Neuron (in vitro differentiated cells): ENCODE data around the gene MYL5.
"Not testable (repeated sequence)": the region's sequence is repeated elsewhere in the genome, so short reads cannot be mapped to it uniquely, and the experiment has no call there.

Experiments
- H2AFZ ChIP-seq: one replicate; pipeline ENCODE4 v1.6.1; 2013; ENCODE audit warnings: low read depth, mild to moderate bottlenecking, inconsistent platforms, low read length, moderate library complexity
- H3K27me3 ChIP-seq: one replicate; pipeline ENCODE4 v1.6.1; 2013; ENCODE audit warnings: low read length; ENCODE audit not compliant: insufficient read depth
- H3K36me3 ChIP-seq: one replicate; pipeline ENCODE4 v1.6.1; 2013; ENCODE audit warnings: low read length; ENCODE audit not compliant: insufficient read depth
- H3K4me1 ChIP-seq: one replicate; pipeline ENCODE4 v1.6.1; 2013; ENCODE audit warnings: low read length; ENCODE audit not compliant: insufficient read depth
- H3K4me3 ChIP-seq: 2 replicates; pipeline ENCODE4 v1.5.1; 2013; ENCODE audit warnings: mild to moderate bottlenecking, low read length, moderate library complexity
- H3K9me3 ChIP-seq: one replicate; pipeline ENCODE4 v1.6.1; 2013; ENCODE audit warnings: low read length

Gene MYL5

DNA sequence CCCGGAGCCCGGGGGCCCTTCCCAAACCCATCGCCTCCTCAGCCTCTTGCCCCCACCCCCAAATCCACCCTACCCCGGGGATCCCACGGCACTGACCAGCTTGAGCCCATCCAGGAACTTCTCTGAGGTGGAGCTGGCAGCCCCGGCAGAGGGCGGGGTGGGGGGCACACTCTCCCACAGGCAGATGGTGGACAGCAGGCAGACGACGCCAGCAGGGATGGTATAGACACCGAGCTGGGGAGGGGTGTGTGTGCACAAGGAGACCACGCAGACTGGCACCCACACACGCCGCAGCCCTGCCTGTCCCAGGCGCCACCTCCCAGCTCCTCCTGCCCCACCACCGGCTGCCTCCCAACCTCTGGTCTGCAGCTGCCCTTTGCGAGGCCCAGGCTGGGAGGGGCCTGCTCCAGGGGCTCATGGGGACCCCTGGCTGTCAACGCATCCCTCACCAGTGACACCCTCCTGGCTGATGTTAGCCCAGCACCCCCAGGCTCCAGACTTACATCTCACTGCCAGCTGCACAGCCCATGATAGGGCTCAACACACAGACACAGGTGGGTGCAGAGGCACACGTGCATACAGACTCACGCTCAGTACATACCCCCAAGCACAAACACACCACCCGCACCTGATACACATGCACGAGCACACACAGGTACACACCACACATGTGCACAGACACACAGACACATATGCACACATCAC lies 10.4 kb downstream of the MYL5 start:
- H3K36me3 ChIP-seq: no peaks in the 10 kb centered on the region

DNA sequence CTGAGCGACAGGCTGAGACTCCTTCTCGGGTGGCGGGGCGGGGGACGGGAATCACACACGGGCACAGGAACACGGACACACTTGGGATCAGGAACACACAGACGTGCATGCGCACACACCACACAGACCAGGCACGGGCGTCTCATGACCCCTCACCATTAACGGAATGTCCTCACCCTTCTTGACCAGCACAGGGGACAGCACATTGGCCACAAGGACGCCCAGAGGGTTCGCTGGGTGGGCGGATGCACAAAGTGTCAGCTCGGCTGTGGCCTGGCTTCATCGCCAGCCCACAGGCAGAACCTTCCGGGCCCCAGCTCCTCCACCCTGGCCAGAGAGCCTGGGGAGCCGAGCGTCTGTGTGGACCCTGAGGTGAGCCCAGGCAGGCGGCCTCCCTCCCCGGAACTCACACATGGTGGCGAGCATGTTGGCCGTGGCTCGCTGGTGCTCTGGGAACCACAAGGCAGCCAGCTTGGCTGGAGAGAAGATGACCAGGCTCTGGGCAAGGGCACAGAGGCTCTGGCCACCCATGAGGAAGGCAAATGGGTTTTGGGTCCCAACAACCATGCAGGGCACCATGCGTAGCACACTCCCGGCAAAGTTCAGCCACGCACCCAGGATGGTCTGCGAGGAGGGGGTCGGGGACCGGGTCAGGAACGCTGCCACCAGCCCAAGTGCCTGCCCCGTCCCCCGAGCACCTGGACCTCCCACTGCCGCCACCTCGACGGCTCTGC lies 11.5 kb downstream of the MYL5 start:
- H3K4me3 ChIP-seq: no peak overlapping the region
- H3K36me3 ChIP-seq: no peaks in the 10 kb centered on the region
- no peaks in the 10 kb centered on the region for H3K27me3 ChIP-seq
- peaks cover 4% of the 10 kb centered on the region for H3K4me1 ChIP-seq
- H2AFZ ChIP-seq: no peak overlapping the region
- no peaks in the 10 kb centered on the region for H3K9me3 ChIP-seq

More for the DNA sequence above, 10.4 kb downstream of the MYL5 start:
- no peak overlapping the region for H3K4me3 ChIP-seq
- H3K9me3 ChIP-seq: no peaks in the 10 kb centered on the region
- H3K4me1 ChIP-seq: peaks cover 4% of the 10 kb centered on the region
- no peak overlapping the region for H2AFZ ChIP-seq
- no peaks in the 10 kb centered on the region for H3K27me3 ChIP-seq

DNA sequence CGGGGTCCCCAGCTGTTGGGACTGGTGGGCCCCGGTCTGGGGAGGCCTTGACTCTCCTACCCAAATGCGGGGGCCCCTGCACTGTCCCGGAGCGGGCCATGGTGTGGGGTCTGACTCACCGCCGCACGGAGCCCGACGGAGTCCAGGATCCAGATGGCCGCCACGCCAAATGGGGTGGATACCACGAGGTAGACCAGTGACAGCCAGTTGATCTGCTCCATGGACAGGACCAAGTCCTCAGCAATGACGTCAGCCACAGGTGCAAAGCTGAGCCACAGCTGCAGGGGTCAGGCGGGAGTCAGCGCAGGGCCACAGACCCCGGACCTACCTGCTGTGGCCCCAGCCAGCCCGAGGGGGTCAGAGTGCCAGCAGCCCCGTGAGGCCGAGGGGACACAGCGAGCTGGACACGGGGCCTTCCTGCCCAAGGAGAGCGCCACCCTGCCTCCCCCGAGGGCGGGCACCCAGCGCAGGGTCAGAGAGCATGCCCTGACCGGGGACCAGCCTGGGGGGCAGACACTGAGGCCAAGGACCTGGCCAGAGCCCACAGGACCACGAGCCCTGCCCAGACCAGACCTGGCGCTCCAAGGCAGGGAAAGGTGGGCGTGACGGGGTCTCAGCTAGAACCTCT lies 12.2 kb downstream of the MYL5 start:
- Histone ChIP-seq H3K27me3 (no peaks in the 10 kb centered on the region), H3K4me1 (peaks cover 4% of the 10 kb centered on the region), H3K36me3 (no peaks in the 10 kb centered on the region), H2AFZ (no peak overlapping the region), H3K4me3 (no peak overlapping the region), H3K9me3 (no peaks in the 10 kb centered on the region)

- H3K27me3 ChIP-seq: no peaks in the 10 kb centered on the region
- H3K4me3 ChIP-seq: no peak overlapping the region
- H3K4me1 ChIP-seq: peaks cover 4% of the 10 kb centered on the region
- no peaks in the 10 kb centered on the region for H3K9me3 ChIP-seq
- H3K36me3 ChIP-seq: no peaks in the 10 kb centered on the region
- H2AFZ ChIP-seq: no peak overlapping the region
These were observed 13.0 kb downstream of the MYL5 start for GRCh38 chr4:687048-687970.

DNA sequence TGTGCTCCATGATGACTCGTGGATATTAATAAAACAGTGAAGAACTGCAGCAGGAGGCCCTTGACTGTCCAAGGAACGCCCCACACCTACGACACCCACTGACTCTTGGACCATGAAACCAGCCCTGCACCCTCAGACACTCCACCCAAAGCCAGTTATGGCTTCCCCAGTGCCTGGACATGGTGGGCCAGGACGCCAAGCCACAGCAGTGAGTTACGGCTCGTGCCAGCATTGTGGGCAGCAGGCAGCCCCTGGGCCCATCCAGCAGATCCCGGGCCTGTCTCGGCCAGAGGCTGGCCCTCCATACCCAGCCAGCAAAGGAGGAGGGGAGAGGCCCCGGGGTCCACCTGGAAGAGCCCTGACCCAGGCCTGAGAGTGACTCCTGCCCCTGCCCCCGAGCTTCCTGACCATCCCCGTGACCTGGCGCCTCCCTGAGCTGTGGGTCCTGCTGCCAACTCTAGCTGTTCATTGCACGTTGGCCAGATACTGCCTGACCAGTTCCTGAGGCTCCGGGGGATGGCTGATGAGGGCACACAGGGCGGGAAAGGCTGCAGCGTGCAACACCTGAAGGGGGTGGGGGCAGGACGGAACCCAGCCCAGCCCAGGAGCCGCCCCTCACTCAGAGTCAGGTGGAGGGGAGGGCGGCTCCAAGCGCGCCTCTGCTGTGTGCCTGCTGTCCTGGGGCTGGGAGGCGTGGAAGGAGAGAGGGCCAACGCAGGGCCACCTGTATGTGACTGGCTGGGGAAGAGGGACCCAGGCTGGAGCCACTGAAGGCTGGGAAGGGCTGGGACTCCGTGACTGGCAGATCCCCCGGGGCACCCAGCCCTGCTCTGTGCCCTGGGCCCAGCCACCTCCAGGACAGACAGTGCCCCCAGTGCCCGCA lies 13.9 kb downstream of the MYL5 start:
- Histone ChIP-seq H2AFZ (no peak overlapping the region), H3K36me3 (no peaks in the 10 kb centered on the region), H3K4me1 (peaks cover 4% of the 10 kb centered on the region), H3K9me3 (no peaks in the 10 kb centered on the region), H3K4me3 (no peak overlapping the region), H3K27me3 (no peaks in the 10 kb centered on the region)

- Histone ChIP-seq H3K4me1 (no peaks in the 10 kb centered on the region), H3K36me3 (no peaks in the 10 kb centered on the region), H2AFZ (no peak within 1 kb of the TSS), H3K9me3 (no peaks in the 10 kb centered on the region), H3K4me3 (no peak within 1 kb of the TSS), H3K27me3 (no peaks in the 10 kb centered on the region)
These were observed 14.7 kb downstream of the MYL5 start, which contains the start of gene SLC49A3 for GRCh38 chr4:688854-689681. Gene SLC49A3 (minus strand): TSS chr4:689151. CDS start chr4:689127, 24 bp downstream.

- no peak overlapping the region for H3K4me3 ChIP-seq
- no peaks in the 10 kb centered on the region for H3K4me1 ChIP-seq
- H3K9me3 ChIP-seq: no peaks in the 10 kb centered on the region
- no peaks in the 10 kb centered on the region for H3K27me3 ChIP-seq
- H3K36me3 ChIP-seq: no peaks in the 10 kb centered on the region
- H2AFZ ChIP-seq: no peak overlapping the region
These were observed 15.4 kb downstream of the MYL5 start for GRCh38 chr4:689723-690122.

DNA sequence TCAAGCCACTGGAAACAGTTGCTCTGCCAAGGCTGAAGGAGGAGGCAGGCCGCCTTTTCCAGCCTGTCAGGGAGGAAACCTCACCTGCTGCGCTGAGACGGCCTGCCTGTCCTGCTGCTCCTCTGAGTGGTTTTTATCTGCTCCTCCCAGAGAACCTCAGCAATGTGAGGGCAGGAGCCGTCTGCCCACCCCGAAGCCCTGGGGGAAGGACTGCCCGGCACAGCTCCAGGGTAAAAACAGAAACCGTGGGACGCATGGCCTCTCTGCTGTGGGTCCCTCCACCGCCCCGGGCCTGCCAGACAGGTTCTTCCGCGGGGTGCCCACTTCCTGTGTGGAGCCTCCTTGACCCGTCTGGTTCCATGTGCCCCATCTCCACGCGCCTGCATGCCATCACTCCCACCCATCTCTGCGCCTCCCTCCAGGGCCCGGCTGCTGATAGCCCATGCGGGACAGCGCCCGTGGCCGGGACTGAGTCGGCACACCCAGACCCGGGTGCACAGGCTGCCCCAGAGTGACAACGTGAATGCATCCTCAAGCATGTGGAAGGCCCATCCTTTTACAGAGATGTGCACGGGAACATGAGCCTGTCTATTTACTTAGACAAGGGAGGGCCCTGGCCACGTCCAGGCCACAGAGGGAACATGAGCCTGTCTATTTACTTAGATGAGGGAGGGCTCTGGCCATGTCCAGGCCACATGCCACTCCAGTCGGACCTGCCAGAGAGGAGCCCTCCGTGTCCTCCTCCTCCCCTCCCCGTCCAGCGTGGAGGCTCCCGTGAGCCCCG lies 18.6 kb downstream of the MYL5 start:
- Histone ChIP-seq H3K4me1 (no peaks in the 10 kb centered on the region), H2AFZ (no peak overlapping the region), H3K4me3 (no peak overlapping the region), H3K27me3 (no peaks in the 10 kb centered on the region), H3K36me3 (no peaks in the 10 kb centered on the region), H3K9me3 (no peaks in the 10 kb centered on the region)

- H3K4me1 ChIP-seq, H3K36me3 ChIP-seq, H3K4me3 ChIP-seq, H2AFZ ChIP-seq, H3K27me3 ChIP-seq, H3K9me3 ChIP-seq: not testable (repeated sequence)
These were observed 20.1 kb downstream of the MYL5 start for GRCh38 chr4:694341-694940.

GRCh38 chr4:699816-700580 lies 25.7 kb downstream of the MYL5 start:
- no peaks in the 10 kb centered on the region for H3K27me3 ChIP-seq
- H3K4me1 ChIP-seq: no peaks in the 10 kb centered on the region
- no peak overlapping the region for H2AFZ ChIP-seq
- no peaks in the 10 kb centered on the region for H3K9me3 ChIP-seq
- no peaks in the 10 kb centered on the region for H3K36me3 ChIP-seq
- no peak overlapping the region for H3K4me3 ChIP-seq
